Mammary epithelial cell (primary cell): ENCODE results near the gene APOBEC3G.

Experiments
- EZH2 ChIP-seq: IDR thresholded peaks from 2 replicates; pipeline ENCODE4 v1.6.1; 2012; ENCODE audit warnings: low read length, inconsistent platforms, borderline replicate concordance
- TF ChIP-seq, protein P1 (sequence below), 2 donors: IDR thresholded peaks in 1 of 2; conservative IDR thresholded peaks in 1 of 2; 2 replicates each; pipeline ENCODE4 v1.5.1; 2011 to 2012; ENCODE audit warnings: inconsistent platforms in 2 of 2, low read length in 2 of 2, mild to moderate bottlenecking in 2 of 2, control low read depth in 1 of 2, low read depth in 1 of 2; ENCODE audit not compliant: insufficient read depth in 1 of 2; ENCODE audit errors: extremely low read depth in 1 of 2

DNA sequence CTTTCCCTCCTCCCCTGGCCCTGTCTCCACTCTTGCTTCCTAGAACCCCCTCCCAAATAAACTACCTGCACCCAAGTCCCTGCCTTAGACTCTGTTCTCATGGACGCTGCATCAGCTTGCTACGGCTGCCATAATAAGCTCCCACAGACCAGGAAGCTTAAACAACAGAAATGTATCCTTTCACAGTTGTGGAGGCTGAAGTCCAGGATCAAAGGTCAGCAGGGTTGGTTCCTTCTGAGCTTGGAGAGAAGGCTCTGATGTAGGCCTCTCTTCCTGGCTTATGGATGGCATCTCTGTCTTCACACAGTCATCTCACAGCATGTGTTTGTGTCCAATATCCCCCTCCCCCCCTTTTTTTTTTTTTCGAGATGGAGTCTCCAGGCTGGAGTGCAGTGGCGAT lies 52.0 kb downstream of the APOBEC3G start:
- TF ChIP-seq, protein P1, sequence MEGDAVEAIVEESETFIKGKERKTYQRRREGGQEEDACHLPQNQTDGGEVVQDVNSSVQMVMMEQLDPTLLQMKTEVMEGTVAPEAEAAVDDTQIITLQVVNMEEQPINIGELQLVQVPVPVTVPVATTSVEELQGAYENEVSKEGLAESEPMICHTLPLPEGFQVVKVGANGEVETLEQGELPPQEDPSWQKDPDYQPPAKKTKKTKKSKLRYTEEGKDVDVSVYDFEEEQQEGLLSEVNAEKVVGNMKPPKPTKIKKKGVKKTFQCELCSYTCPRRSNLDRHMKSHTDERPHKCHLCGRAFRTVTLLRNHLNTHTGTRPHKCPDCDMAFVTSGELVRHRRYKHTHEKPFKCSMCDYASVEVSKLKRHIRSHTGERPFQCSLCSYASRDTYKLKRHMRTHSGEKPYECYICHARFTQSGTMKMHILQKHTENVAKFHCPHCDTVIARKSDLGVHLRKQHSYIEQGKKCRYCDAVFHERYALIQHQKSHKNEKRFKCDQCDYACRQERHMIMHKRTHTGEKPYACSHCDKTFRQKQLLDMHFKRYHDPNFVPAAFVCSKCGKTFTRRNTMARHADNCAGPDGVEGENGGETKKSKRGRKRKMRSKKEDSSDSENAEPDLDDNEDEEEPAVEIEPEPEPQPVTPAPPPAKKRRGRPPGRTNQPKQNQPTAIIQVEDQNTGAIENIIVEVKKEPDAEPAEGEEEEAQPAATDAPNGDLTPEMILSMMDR (conservative IDR thresholded peaks at IDR 0.05 in 1 of 2, IDR thresholded peaks at IDR 0.05 in 1 of 2; ENCODE audit: extremely low read depth in 1 of 2, insufficient read depth in 1 of 2, low read depth in 1 of 2, low read length in 2 of 2): no peak
- TF ChIP-seq EZH2: no peak
